ENCODE data around the gene PIK3R2.

Gene PIK3R2

GRCh38 chr19:18171605-18172327 lies 18.8 kb downstream of the PIK3R2 start:
- no peak for TF ChIP-seq CTCF (conservative IDR thresholded peaks at IDR 0.05; ENCODE audit: low read depth, low read length)
- DNase-seq (ENCODE audit: low read depth): no peak
- no peak overlapping the region for H3K4me3 ChIP-seq (ENCODE audit: low read depth, low read length)

GRCh38 chr19:18172331-18173053 lies 19.5 kb downstream of the PIK3R2 start:
- no peak overlapping the region for H3K4me3 ChIP-seq (ENCODE audit: low read depth, low read length)
- DNase-seq (ENCODE audit: low read depth): no peak
- no peak for TF ChIP-seq CTCF (conservative IDR thresholded peaks at IDR 0.05; ENCODE audit: low read depth, low read length)

GRCh38 chr19:18173054-18173571 lies 20.1 kb downstream of the PIK3R2 start:
- TF ChIP-seq CTCF (conservative IDR thresholded peaks at IDR 0.05; ENCODE audit: low read depth, low read length): no peak
- H3K4me3 ChIP-seq (ENCODE audit: low read depth, low read length): peak overlapping the region; percentile 70
- no peak for DNase-seq (ENCODE audit: low read depth)

GRCh38 chr19:18173572-18174288 lies 20.8 kb downstream of the PIK3R2 start, which contains the start of gene IFI30:
IFI30 (plus strand) TSS chr19:18173813; CDS start chr19:18173842, 29 bp downstream.
- DNase-seq (ENCODE audit: low read depth): peak; percentile 25
- H3K4me3 ChIP-seq (ENCODE audit: low read depth, low read length): peak within 1 kb of the TSS; percentile 70
- no peak for TF ChIP-seq CTCF (conservative IDR thresholded peaks at IDR 0.05; ENCODE audit: low read depth, low read length)

GRCh38 chr19:18174983-18175382 lies 22.0 kb downstream of the PIK3R2 start:
- TF ChIP-seq CTCF (conservative IDR thresholded peaks at IDR 0.05; ENCODE audit: low read depth, low read length): no peak
- no peak overlapping the region for H3K4me3 ChIP-seq (ENCODE audit: low read depth, low read length)
- no peak for DNase-seq (ENCODE audit: low read depth)

GRCh38 chr19:18176367-18177310 lies 23.7 kb downstream of the PIK3R2 start:
- H3K4me3 ChIP-seq (ENCODE audit: low read depth, low read length): no peak overlapping the region

More at GRCh38 chr19:18176367-18177310, 23.7 kb downstream of the PIK3R2 start:
- DNase-seq (ENCODE audit: low read depth): no peak
- TF ChIP-seq CTCF (conservative IDR thresholded peaks at IDR 0.05; ENCODE audit: low read depth, low read length): no peak
